ENCODE data around the gene TMEM63B. TPM values are rescaled to one million over a fixed set of nuclear protein-coding genes. Genes with fewer than 3 reads are reported as not detected.

Gene TMEM63B
- total RNA-seq, 1 donor from 2014 or later = 54.9 TPM

- H3K27me3 Mint-ChIP-seq (ENCODE audit: low read depth) = no peaks in the 10 kb centered on the region
- H3K4me1 Mint-ChIP-seq = no peaks in the 10 kb centered on the region
- no peaks in the 10 kb centered on the region for H3K9me3 Mint-ChIP-seq
- DNase-seq (ENCODE audit: low spot score in 2 of 2, unreplicated experiment in 2 of 2) = no peak
- H3K27ac Mint-ChIP-seq = no peak overlapping the region
- H3K4me3 Mint-ChIP-seq = no peak overlapping the region
- no peak for TF ChIP-seq CTCF (IDR thresholded peaks at IDR 0.05; ENCODE audit: unreplicated experiment)
- peaks cover 17% of the 10 kb centered on the region for H3K36me3 Mint-ChIP-seq
Observed at GRCh38 chr6:44104481-44105021, 22.8 kb upstream of the TMEM63B start.

GRCh38 chr6:44105146-44105545 lies 22.2 kb upstream of the TMEM63B start:
- no peak overlapping the region for H3K4me3 Mint-ChIP-seq
- no peaks in the 10 kb centered on the region for H3K9me3 Mint-ChIP-seq
- TF ChIP-seq CTCF (IDR thresholded peaks at IDR 0.05; ENCODE audit: unreplicated experiment) = no peak
- no peaks in the 10 kb centered on the region for H3K4me1 Mint-ChIP-seq
- H3K27ac Mint-ChIP-seq = no peak overlapping the region
- H3K27me3 Mint-ChIP-seq (ENCODE audit: low read depth) = no peaks in the 10 kb centered on the region
- DNase-seq (ENCODE audit: low spot score in 2 of 2, unreplicated experiment in 2 of 2) = no peak
- peaks cover 23% of the 10 kb centered on the region for H3K36me3 Mint-ChIP-seq

GRCh38 chr6:44105993-44106740 lies 21.2 kb upstream of the TMEM63B start:
- Mint-ChIP-seq H3K27me3 (ENCODE audit: low read depth) (no peaks in the 10 kb centered on the region), H3K9me3 (no peaks in the 10 kb centered on the region), H3K4me3 (no peak overlapping the region), H3K4me1 (no peaks in the 10 kb centered on the region), H3K27ac (peak overlapping the region; percentile 15), H3K36me3 (peaks cover 28% of the 10 kb centered on the region)
- DNase-seq (ENCODE audit: low spot score in 2 of 2, unreplicated experiment in 2 of 2) = no peak
- TF ChIP-seq CTCF (IDR thresholded peaks at IDR 0.05; ENCODE audit: unreplicated experiment) = no peak

- no peaks in the 10 kb centered on the region for H3K27me3 Mint-ChIP-seq (ENCODE audit: low read depth)
- no peak for TF ChIP-seq CTCF (IDR thresholded peaks at IDR 0.05; ENCODE audit: unreplicated experiment)
- H3K27ac Mint-ChIP-seq = no peak overlapping the region
- peaks cover 34% of the 10 kb centered on the region for H3K36me3 Mint-ChIP-seq
- no peaks in the 10 kb centered on the region for H3K9me3 Mint-ChIP-seq
- no peaks in the 10 kb centered on the region for H3K4me1 Mint-ChIP-seq
- H3K4me3 Mint-ChIP-seq = no peak overlapping the region
- DNase-seq (ENCODE audit: low spot score in 2 of 2, unreplicated experiment in 2 of 2) = no peak
Observed at GRCh38 chr6:44107017-44107416, 20.3 kb upstream of the TMEM63B start.

GRCh38 chr6:44108471-44108870 lies 18.9 kb upstream of the TMEM63B start:
- Mint-ChIP-seq H3K27me3 (ENCODE audit: low read depth) (no peaks in the 10 kb centered on the region), H3K9me3 (no peaks in the 10 kb centered on the region), H3K4me3 (no peak overlapping the region), H3K4me1 (no peaks in the 10 kb centered on the region), H3K27ac (no peak overlapping the region), H3K36me3 (peaks cover 41% of the 10 kb centered on the region)
- no peak for TF ChIP-seq CTCF (IDR thresholded peaks at IDR 0.05; ENCODE audit: unreplicated experiment)
- no peak for DNase-seq (ENCODE audit: low spot score in 2 of 2, unreplicated experiment in 2 of 2)
